HepG2 (cell line): ENCODE measurements around the gene STX7. TPM values are rescaled to one million over a fixed set of nuclear protein-coding genes. Genes with fewer than 3 reads are reported as not detected.

Experiments used
- GABPB1 ChIP-seq: IDR thresholded peaks from 2 replicates; pipeline ENCODE4 v1.6.1; 2016; ENCODE audit warnings: mild to moderate bottlenecking, missing genetic modification reagents, moderate library complexity, missing compliant biosample characterization
- POLR2A ChIP-seq, 2 experiments: IDR thresholded peaks; 2 replicates each; pipeline ENCODE4 v1.6.1; 2011; ENCODE audit warnings: low read depth in 2 of 2, low read length in 2 of 2, mild to moderate bottlenecking in 1 of 2, moderate library complexity in 1 of 2; ENCODE audit not compliant: insufficient read depth in 1 of 2
- PRDM10 ChIP-seq: sonication (generic); formaldehyde crosslinking; IDR thresholded peaks from 2 replicates; pipeline ENCODE4 v1.4.0; 2020; ENCODE audit warnings: low read depth, missing genetic modification reagents
- SCMH1 ChIP-seq: sonication (generic); formaldehyde crosslinking; IDR thresholded peaks from 2 replicates; pipeline ENCODE4 v1.9.0; 2021; ENCODE audit warnings: missing genetic modification reagents, mild to moderate bottlenecking, borderline replicate concordance
- TEF ChIP-seq: sonication (generic); formaldehyde crosslinking; IDR thresholded peaks from 2 replicates; pipeline ENCODE4 v1.5.0; 2020; ENCODE audit warnings: missing genetic modification reagents
- ZNF234 ChIP-seq: sonication (generic); formaldehyde crosslinking; conservative IDR thresholded peaks from 2 replicates; pipeline ENCODE4 v1.5.1; 2020; ENCODE audit warnings: mild to moderate bottlenecking, missing genetic modification reagents
- ZNF816 ChIP-seq: sonication (generic); formaldehyde crosslinking; IDR thresholded peaks from 2 replicates; pipeline ENCODE4 v1.8.0; 2022; ENCODE audit warnings: missing genetic modification reagents, mild to moderate bottlenecking, borderline replicate concordance
- polyA plus RNA-seq, 8 experiments: library from polyadenylated mRNA; depleted of rRNA in 3 of 8; stranded (reverse) in 7 of 8; unstranded in 1 of 8; fragments of >200 nt; fragmentation: Illumina TruSeq in 4 of 8; extraction: Trizol in 4 of 8; gene quantifications; 2 replicates each; pipeline versions ENCODE4 v1.2.1 to v1.2.3, GENCODE V29; 2011 to 2016; ENCODE audit warnings: low read depth in 4 of 8, missing spikeins in 1 of 8, mixed read lengths in 1 of 8; ENCODE audit not compliant: insufficient read depth in 1 of 8
- total RNA-seq, 5 experiments: library from RNA; depleted of rRNA; stranded (reverse); fragments of >200 nt; fragmentation: Illumina TruSeq; extraction: Trizol; gene quantifications; 2 replicates each; pipeline ENCODE4 v1.2.3, GENCODE V29; 2016; ENCODE audit warnings: low read depth in 1 of 5

The STX7 gene
- total and polyA plus RNA-seq, 2 of the 13 experiments (the other 11 are each of a cell fraction or from before 2014, with no cell fraction given): 28.0 to 34.7 TPM

- TF ChIP-seq TEF (CRISPR knock-in tag): 0 out of 2 replicates have a peak, but pooled peaks have one; percentile 45
- no peak for TF ChIP-seq ZNF234 (CRISPR knock-in tag)
- TF ChIP-seq ZNF816 (CRISPR knock-in tag): 0 out of 2 replicates have a peak, but pooled peaks have one; percentile 38
- TF ChIP-seq POLR2A (IDR thresholded peaks at IDR 0.05; ENCODE audit: insufficient read depth in 1 of 2, low read depth in 2 of 2, low read length in 2 of 2): no peak
- TF ChIP-seq PRDM10 (CRISPR knock-in tag): no peak
- TF ChIP-seq GABPB1 (CRISPR knock-in tag): no peak
- TF ChIP-seq SCMH1 (CRISPR knock-in tag): no peak
Observed at GRCh38 chr6:132483779-132484679, 28.9 kb downstream of the STX7 start (continued).
